Transverse colon (tissue), 4 donors: Measurements from ENCODE around the gene ACTN4. TPM values are rescaled to one million over a fixed set of nuclear protein-coding genes. Genes with fewer than 3 reads are reported as not detected.

Source experiments
- DNase-seq: peaks from one replicate; pipeline ENCODE4 v3.0.0-alpha.2; 2019
- H3K27ac ChIP-seq, 4 donors: fragments of 200-600 bp; sonication (generic); 2 replicates each; pipeline ENCODE4 v1.5.1; 2016 to 2018; ENCODE audit warnings: inconsistent platforms in 4 of 4
- H3K27me3 ChIP-seq: fragments of 200-600 bp; sonication (generic); 2 replicates; pipeline ENCODE4 v1.5.1; 2017; ENCODE audit warnings: inconsistent platforms
- H3K36me3 ChIP-seq, 4 donors: fragments of 200-600 bp; sonication (generic); 2 replicates each; pipeline ENCODE4 v1.5.1; 2017 to 2019; ENCODE audit warnings: inconsistent platforms in 4 of 4
- H3K4me1 ChIP-seq, 4 donors: fragments of 200-600 bp; sonication (generic); 2 replicates each; pipeline ENCODE4 v1.5.1; 2017 to 2020; ENCODE audit warnings: inconsistent platforms in 4 of 4
- H3K4me3 ChIP-seq, 4 donors: fragments of 200-600 bp; sonication (generic); 1 replicate in 1 of 4; 2 replicates in 3 of 4; pipeline versions ENCODE4 v1.5.1 to v1.6.1; 2017 to 2019; ENCODE audit warnings: inconsistent platforms in 4 of 4
- H3K9me3 ChIP-seq, 2 donors: fragments of 200-600 bp; sonication (generic); 2 replicates each; pipeline ENCODE4 v1.5.1; 2017 to 2019; ENCODE audit warnings: inconsistent platforms in 2 of 2
- EP300 ChIP-seq: sonication (generic); formaldehyde crosslinking; IDR thresholded peaks from one replicate; pipeline ENCODE4 v1.6.1; 2017; ENCODE audit warnings: antibody characterized with exemption, low read depth
- POLR2A ChIP-seq: fragments of 450-650 bp; IDR thresholded peaks from one replicate; pipeline ENCODE4 v1.6.1; 2016; ENCODE audit warnings: antibody characterized with exemption, mild to moderate bottlenecking, moderate library complexity
- POLR2AphosphoS5 ChIP-seq, 3 donors: sonication (generic); formaldehyde crosslinking; IDR thresholded peaks; one replicate each; pipeline ENCODE4 v1.6.1; 2016; ENCODE audit warnings: antibody characterized with exemption in 3 of 3
- WGBS, 2 donors: methylation state at CpG; one replicate each; pipeline ENCODE4 v1.1.5; 2018; ENCODE audit warnings: low coverage in 1 of 2; 5-methylcytosine and 5-hydroxymethylcytosine counted together
- in situ Hi-C, 4 donors: fragments of 200-750 bp; cut with MboI; loops; one replicate each; pipeline versions ENCODE4 v1.15.0 to v1.15.1; 2017; ENCODE audit warnings: low sequenced_read_pairs in 3 of 4, low pct_ligation_motif_present in 1 of 4, low pct_unique_long_range_greater_than_20kb in 1 of 4
- intact Hi-C: fragments of 100-400 bp; cut with DNase I; formaldehyde crosslinking; loops from one replicate; pipeline ENCODE4 v1.15.1; 2023; ENCODE audit warnings: low total_unique reads
- total RNA-seq, 4 donors: library from RNA; depleted of rRNA; stranded (reverse); fragments of >200 nt; gene quantifications; one replicate each; pipeline ENCODE4 v1.1.0, GENCODE V29; 2016
- TF ChIP-seq, protein P1 (sequence below), 5 experiments: fragments of 200-600 bp in 3 of 5; fragments of 450-650 bp in 2 of 5; sonication (generic) in 3 of 5; IDR thresholded peaks; 1 replicate in 2 of 5; 2 replicates in 3 of 5; pipeline ENCODE4 v1.5.1; 2016 to 2017; ENCODE audit warnings: antibody characterized with exemption in 5 of 5, inconsistent platforms in 3 of 5, mild to moderate bottlenecking in 2 of 5, moderate library complexity in 1 of 5

ACTN4 gene
- total RNA-seq, 4 donors from 2014 or later, result 458 to 1,080 (median 723) TPM

DNA sequence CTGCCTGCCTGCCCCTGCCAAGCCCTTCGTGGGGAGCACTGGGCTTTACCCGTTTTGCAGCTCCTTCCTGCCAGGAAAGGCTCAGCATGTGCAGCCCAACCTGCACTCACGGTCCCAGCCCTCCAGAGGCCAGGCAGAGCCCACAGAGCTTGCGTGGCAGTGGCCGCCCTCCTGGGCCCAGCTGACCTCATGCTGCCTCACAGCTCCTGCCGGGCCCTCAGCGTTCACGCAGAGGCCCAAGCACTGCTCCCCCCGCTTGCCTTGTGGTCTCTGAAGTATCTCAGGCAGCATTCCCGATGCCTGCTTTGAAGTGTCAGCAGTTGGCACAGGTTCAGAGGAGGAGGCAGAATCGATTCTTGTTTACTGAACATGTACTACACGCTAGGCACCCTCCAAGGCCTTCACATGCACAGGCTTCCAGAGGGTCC lies 64.3 kb downstream of the ACTN4 start:
- intact Hi-C loops, result loop anchor here (10.0 kb wide), 1 partner anchor 67 kb away; the partner anchor contains the start of gene ACTN4
- Histone ChIP-seq H3K4me3 (no peak overlapping the region), H3K4me1 (peaks cover 13 to 32% (median 16%) of the 10 kb centered on the region in 4 donors), H3K36me3 (peaks cover 0 to 47% (median 23%) of the 10 kb centered on the region in 4 donors), H3K9me3 (no peaks in the 10 kb centered on the region), H3K27me3 (no peaks in the 10 kb centered on the region), H3K27ac (peak overlapping the region; percentile 55 to 82 (median 78))
- in situ Hi-C loops, result no loop called here
- WGBS, 2 donors, result 55% methylated on average over 12 of the region's 12 CpGs; no CpG with 5 or more reads in 1 of the 2 donors
- peak; percentile 35 to 67 (median 65) for TF ChIP-seq POLR2AphosphoS5 (IDR thresholded peaks at IDR 0.05)
- TF ChIP-seq, protein P1, sequence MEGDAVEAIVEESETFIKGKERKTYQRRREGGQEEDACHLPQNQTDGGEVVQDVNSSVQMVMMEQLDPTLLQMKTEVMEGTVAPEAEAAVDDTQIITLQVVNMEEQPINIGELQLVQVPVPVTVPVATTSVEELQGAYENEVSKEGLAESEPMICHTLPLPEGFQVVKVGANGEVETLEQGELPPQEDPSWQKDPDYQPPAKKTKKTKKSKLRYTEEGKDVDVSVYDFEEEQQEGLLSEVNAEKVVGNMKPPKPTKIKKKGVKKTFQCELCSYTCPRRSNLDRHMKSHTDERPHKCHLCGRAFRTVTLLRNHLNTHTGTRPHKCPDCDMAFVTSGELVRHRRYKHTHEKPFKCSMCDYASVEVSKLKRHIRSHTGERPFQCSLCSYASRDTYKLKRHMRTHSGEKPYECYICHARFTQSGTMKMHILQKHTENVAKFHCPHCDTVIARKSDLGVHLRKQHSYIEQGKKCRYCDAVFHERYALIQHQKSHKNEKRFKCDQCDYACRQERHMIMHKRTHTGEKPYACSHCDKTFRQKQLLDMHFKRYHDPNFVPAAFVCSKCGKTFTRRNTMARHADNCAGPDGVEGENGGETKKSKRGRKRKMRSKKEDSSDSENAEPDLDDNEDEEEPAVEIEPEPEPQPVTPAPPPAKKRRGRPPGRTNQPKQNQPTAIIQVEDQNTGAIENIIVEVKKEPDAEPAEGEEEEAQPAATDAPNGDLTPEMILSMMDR (IDR thresholded peaks at IDR 0.05), result no peak
- no peak for TF ChIP-seq POLR2A
- TF ChIP-seq EP300, result no peak
- DNase-seq, result peak; percentile 31

DNA sequence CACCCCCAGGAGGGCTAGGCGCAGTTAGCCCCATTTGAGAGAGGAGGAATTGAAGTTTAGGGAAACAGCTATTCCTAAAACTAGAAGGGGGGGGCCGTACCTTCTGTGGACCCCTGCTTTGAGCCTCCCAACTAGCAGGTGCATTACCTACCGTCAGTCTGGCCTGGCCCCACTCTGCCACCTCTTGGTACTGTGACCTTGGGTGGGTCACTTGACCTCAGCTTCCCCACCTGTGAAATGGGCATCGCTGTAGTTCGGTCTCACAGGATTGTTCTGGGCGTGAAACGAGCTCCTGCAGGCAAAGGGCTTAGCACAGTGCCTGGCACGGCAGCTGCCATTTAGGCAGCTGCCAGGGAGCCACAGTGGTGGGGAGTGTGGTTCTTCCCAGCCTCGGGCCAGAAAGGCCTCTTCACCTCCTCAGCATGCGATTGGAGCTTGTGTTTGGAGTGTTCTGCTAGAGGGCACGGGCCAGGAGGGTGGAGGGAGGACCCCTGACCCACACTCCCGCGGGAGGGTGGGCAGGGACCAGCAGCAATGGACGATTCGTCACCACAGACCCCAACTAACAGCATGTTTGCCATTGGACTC lies 64.8 kb downstream of the ACTN4 start:
- in situ Hi-C loops (no loop called here), intact Hi-C loops (loop anchor here (10.0 kb wide), 1 partner anchor 67 kb away; the partner anchor contains the start of gene ACTN4)
- Histone ChIP-seq H3K27ac (peak overlapping the region; percentile 55 to 82 (median 78)), H3K27me3 (no peaks in the 10 kb centered on the region), H3K9me3 (no peaks in the 10 kb centered on the region), H3K4me1 (peaks cover 13 to 29% (median 16%) of the 10 kb centered on the region in 4 donors), H3K36me3 (peaks cover 0 to 47% (median 22%) of the 10 kb centered on the region in 4 donors), H3K4me3 (no peak overlapping the region)
- no peak for DNase-seq
- 52 to 89% methylated on average over 2 to 15 of the region's 15 CpGs for WGBS, 2 donors
- TF ChIP-seq EP300, result no peak
- TF ChIP-seq, protein P1 (IDR thresholded peaks at IDR 0.05), result no peak
- no peak for TF ChIP-seq POLR2AphosphoS5 (IDR thresholded peaks at IDR 0.05)
- no peak for TF ChIP-seq POLR2A

DNA sequence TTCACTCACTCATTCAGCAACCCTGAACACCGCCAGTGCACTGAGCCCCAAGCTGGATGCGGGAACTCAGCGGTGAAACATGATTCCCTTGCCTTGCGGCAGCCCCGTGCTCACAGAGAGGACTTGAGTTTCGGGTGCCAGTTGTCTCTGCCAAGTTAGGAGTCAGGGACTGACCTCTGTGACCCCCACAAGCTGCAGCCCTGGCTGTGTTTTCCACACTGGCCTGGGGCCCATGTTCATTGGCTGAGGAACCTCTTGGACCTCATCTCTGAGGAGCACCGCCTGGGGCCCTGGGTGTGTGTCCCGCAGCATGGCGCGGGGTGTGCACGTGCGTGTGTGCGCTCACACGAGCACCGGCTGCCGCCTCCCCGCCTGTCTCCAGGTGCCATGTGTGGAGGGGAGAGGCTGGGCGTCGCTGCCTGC lies 65.8 kb downstream of the ACTN4 start:
- Histone ChIP-seq H3K27ac (peak overlapping the region; percentile 55 to 82 (median 78)), H3K36me3 (peaks cover 0 to 49% (median 20%) of the 10 kb centered on the region in 4 donors), H3K4me1 (peaks cover 13 to 27% (median 16%) of the 10 kb centered on the region in 4 donors), H3K9me3 (no peaks in the 10 kb centered on the region), H3K4me3 (no peak overlapping the region), H3K27me3 (no peaks in the 10 kb centered on the region)
- peak; percentile 41 for DNase-seq
- 72% methylated on average over 19 of the region's 19 CpGs; no CpG with 5 or more reads in 1 of the 2 donors for WGBS, 2 donors
- TF ChIP-seq POLR2AphosphoS5 (IDR thresholded peaks at IDR 0.05) (peak in 2 of 3 donors; percentile 42 to 44), EP300 (no peak)
- intact Hi-C loops, result loop anchor here (10.0 kb wide), 1 partner anchor 68 kb away; the partner anchor contains the start of gene ACTN4
- in situ Hi-C loops, result no loop called here

DNA sequence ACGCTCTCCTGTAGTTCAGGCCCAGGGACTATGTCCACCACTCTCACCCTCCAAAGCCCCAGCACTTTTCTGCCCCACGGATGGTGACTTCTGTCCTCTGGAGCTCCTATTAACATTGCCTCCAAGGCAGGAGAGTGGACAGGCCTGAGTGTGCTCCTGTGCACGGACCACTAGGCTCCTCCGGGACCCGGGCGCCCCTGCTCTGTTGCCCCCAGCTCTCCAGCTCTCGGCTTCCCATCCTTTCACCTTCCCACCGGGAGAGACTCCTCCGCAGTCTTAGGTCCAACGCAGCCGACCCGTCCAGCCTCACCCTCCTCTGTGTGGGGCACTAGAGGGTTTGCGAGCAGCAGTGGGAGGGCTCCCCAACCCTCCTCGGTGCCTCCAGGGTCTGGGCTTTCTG lies 66.4 kb downstream of the ACTN4 start:
- Histone ChIP-seq H3K9me3 (no peaks in the 10 kb centered on the region), H3K27ac (peak overlapping the region; percentile 23 to 82 (median 78)), H3K27me3 (no peaks in the 10 kb centered on the region), H3K36me3 (peaks cover 0 to 46% (median 18%) of the 10 kb centered on the region in 4 donors), H3K4me1 (peaks cover 13 to 27% (median 17%) of the 10 kb centered on the region in 4 donors), H3K4me3 (no peak overlapping the region)
- 83 to 85% methylated on average over 2 to 14 of the region's 14 CpGs for WGBS, 2 donors
- TF ChIP-seq POLR2AphosphoS5 (IDR thresholded peaks at IDR 0.05) (no peak), POLR2A (no peak), EP300 (no peak)
- TF ChIP-seq, protein P1 (IDR thresholded peaks at IDR 0.05), result no peak
- intact Hi-C loops (loop anchor here (10.0 kb wide), 1 partner anchor 69 kb away; the partner anchor contains the start of gene ACTN4), in situ Hi-C loops (no loop called here)
- no peak for DNase-seq
